IMR-90 (cell line): ENCODE data around the gene TMEM190.

Experiments used
- BHLHE40 ChIP-seq: fragments of 150-350 bp; IDR thresholded peaks from 2 replicates; pipeline ENCODE4 v1.6.1; 2016; ENCODE audit warnings: mild to moderate bottlenecking, low read depth, low read length
- POLR2A ChIP-seq: IDR thresholded peaks from 2 replicates; pipeline ENCODE4 v1.6.1; 2012; ENCODE audit warnings: mild to moderate bottlenecking, low read depth, low read length
- RCOR1 ChIP-seq: IDR thresholded peaks from 2 replicates; pipeline ENCODE4 v1.6.1; 2012; ENCODE audit warnings: mild to moderate bottlenecking, low read length, improper control_type of control experiment; ENCODE audit not compliant: insufficient replicate concordance
- TF ChIP-seq, protein P1 (sequence below): conservative IDR thresholded peaks from 2 replicates; pipeline ENCODE4 v1.5.1; 2012; ENCODE audit warnings: mild to moderate bottlenecking, low read depth, low read length, improper control_type of control experiment

GRCh38 chr19:55408533-55408872 is 31.9 kb downstream of the TMEM190 start:
- TF ChIP-seq, protein P1, sequence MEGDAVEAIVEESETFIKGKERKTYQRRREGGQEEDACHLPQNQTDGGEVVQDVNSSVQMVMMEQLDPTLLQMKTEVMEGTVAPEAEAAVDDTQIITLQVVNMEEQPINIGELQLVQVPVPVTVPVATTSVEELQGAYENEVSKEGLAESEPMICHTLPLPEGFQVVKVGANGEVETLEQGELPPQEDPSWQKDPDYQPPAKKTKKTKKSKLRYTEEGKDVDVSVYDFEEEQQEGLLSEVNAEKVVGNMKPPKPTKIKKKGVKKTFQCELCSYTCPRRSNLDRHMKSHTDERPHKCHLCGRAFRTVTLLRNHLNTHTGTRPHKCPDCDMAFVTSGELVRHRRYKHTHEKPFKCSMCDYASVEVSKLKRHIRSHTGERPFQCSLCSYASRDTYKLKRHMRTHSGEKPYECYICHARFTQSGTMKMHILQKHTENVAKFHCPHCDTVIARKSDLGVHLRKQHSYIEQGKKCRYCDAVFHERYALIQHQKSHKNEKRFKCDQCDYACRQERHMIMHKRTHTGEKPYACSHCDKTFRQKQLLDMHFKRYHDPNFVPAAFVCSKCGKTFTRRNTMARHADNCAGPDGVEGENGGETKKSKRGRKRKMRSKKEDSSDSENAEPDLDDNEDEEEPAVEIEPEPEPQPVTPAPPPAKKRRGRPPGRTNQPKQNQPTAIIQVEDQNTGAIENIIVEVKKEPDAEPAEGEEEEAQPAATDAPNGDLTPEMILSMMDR: no peak
- TF ChIP-seq POLR2A (no peak), BHLHE40 (no peak), RCOR1 (no peak)
